K562 (cell line): ENCODE results near the gene ODAM.

Source experiments
- BHLHE40 ChIP-seq: IDR thresholded peaks from 2 replicates; pipeline ENCODE4 v1.6.1; 2011; ENCODE audit warnings: low read length, improper control_type of control experiment
- MED1 ChIP-seq: sonication (generic); formaldehyde crosslinking; IDR thresholded peaks from 2 replicates; pipeline ENCODE4 v1.8.1; 2023; ENCODE audit warnings: missing genetic modification reagents, borderline replicate concordance
- SIRT6 ChIP-seq: IDR thresholded peaks from one replicate; pipeline ENCODE4 v1.6.1; 2012; ENCODE audit warnings: low read depth, mild to moderate bottlenecking, control low read depth, inconsistent platforms, low read length, moderate library complexity
- ZNF253 ChIP-seq: fragments of 250-450 bp; sonication (Bioruptor Pico); conservative IDR thresholded peaks from 2 replicates; pipeline ENCODE4 v1.6.1; 2021; ENCODE audit warnings: mild to moderate bottlenecking
- TF ChIP-seq, protein P1 (sequence below), 3 experiments: IDR thresholded peaks in 2 of 3; conservative IDR thresholded peaks in 1 of 3; 2 replicates each; pipeline ENCODE4 v1.5.1; 2011 to 2012; ENCODE audit warnings: low read length in 3 of 3, mild to moderate bottlenecking in 3 of 3, control low read depth in 2 of 3, improper control_type of control experiment in 1 of 3, inconsistent platforms in 1 of 3, low read depth in 1 of 3, mixed read lengths in 1 of 3, moderate library complexity in 1 of 3; ENCODE audit not compliant: insufficient read depth in 2 of 3
- TF ChIP-seq, protein P2 (sequence below): fragments of 200-600 bp; sonication (generic); IDR thresholded peaks from one replicate; pipeline ENCODE4 v1.6.1; 2012; ENCODE audit warnings: mild to moderate bottlenecking, low read depth, low read length, inconsistent platforms

GRCh38 chr4:70191647-70192046, 3.9 kb upstream of the ODAM start:
- TF ChIP-seq ZNF253 (CRISPR knock-in tag) (no peak), SIRT6 (no peak), BHLHE40 (no peak), MED1 (no peak)
- TF ChIP-seq, protein P1, sequence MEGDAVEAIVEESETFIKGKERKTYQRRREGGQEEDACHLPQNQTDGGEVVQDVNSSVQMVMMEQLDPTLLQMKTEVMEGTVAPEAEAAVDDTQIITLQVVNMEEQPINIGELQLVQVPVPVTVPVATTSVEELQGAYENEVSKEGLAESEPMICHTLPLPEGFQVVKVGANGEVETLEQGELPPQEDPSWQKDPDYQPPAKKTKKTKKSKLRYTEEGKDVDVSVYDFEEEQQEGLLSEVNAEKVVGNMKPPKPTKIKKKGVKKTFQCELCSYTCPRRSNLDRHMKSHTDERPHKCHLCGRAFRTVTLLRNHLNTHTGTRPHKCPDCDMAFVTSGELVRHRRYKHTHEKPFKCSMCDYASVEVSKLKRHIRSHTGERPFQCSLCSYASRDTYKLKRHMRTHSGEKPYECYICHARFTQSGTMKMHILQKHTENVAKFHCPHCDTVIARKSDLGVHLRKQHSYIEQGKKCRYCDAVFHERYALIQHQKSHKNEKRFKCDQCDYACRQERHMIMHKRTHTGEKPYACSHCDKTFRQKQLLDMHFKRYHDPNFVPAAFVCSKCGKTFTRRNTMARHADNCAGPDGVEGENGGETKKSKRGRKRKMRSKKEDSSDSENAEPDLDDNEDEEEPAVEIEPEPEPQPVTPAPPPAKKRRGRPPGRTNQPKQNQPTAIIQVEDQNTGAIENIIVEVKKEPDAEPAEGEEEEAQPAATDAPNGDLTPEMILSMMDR (IDR thresholded peaks at IDR 0.05 in 2 of 3, conservative IDR thresholded peaks at IDR 0.05 in 1 of 3; ENCODE audit: insufficient read depth in 2 of 3, low read depth in 1 of 3, low read length in 3 of 3): no peak
- TF ChIP-seq, protein P2, sequence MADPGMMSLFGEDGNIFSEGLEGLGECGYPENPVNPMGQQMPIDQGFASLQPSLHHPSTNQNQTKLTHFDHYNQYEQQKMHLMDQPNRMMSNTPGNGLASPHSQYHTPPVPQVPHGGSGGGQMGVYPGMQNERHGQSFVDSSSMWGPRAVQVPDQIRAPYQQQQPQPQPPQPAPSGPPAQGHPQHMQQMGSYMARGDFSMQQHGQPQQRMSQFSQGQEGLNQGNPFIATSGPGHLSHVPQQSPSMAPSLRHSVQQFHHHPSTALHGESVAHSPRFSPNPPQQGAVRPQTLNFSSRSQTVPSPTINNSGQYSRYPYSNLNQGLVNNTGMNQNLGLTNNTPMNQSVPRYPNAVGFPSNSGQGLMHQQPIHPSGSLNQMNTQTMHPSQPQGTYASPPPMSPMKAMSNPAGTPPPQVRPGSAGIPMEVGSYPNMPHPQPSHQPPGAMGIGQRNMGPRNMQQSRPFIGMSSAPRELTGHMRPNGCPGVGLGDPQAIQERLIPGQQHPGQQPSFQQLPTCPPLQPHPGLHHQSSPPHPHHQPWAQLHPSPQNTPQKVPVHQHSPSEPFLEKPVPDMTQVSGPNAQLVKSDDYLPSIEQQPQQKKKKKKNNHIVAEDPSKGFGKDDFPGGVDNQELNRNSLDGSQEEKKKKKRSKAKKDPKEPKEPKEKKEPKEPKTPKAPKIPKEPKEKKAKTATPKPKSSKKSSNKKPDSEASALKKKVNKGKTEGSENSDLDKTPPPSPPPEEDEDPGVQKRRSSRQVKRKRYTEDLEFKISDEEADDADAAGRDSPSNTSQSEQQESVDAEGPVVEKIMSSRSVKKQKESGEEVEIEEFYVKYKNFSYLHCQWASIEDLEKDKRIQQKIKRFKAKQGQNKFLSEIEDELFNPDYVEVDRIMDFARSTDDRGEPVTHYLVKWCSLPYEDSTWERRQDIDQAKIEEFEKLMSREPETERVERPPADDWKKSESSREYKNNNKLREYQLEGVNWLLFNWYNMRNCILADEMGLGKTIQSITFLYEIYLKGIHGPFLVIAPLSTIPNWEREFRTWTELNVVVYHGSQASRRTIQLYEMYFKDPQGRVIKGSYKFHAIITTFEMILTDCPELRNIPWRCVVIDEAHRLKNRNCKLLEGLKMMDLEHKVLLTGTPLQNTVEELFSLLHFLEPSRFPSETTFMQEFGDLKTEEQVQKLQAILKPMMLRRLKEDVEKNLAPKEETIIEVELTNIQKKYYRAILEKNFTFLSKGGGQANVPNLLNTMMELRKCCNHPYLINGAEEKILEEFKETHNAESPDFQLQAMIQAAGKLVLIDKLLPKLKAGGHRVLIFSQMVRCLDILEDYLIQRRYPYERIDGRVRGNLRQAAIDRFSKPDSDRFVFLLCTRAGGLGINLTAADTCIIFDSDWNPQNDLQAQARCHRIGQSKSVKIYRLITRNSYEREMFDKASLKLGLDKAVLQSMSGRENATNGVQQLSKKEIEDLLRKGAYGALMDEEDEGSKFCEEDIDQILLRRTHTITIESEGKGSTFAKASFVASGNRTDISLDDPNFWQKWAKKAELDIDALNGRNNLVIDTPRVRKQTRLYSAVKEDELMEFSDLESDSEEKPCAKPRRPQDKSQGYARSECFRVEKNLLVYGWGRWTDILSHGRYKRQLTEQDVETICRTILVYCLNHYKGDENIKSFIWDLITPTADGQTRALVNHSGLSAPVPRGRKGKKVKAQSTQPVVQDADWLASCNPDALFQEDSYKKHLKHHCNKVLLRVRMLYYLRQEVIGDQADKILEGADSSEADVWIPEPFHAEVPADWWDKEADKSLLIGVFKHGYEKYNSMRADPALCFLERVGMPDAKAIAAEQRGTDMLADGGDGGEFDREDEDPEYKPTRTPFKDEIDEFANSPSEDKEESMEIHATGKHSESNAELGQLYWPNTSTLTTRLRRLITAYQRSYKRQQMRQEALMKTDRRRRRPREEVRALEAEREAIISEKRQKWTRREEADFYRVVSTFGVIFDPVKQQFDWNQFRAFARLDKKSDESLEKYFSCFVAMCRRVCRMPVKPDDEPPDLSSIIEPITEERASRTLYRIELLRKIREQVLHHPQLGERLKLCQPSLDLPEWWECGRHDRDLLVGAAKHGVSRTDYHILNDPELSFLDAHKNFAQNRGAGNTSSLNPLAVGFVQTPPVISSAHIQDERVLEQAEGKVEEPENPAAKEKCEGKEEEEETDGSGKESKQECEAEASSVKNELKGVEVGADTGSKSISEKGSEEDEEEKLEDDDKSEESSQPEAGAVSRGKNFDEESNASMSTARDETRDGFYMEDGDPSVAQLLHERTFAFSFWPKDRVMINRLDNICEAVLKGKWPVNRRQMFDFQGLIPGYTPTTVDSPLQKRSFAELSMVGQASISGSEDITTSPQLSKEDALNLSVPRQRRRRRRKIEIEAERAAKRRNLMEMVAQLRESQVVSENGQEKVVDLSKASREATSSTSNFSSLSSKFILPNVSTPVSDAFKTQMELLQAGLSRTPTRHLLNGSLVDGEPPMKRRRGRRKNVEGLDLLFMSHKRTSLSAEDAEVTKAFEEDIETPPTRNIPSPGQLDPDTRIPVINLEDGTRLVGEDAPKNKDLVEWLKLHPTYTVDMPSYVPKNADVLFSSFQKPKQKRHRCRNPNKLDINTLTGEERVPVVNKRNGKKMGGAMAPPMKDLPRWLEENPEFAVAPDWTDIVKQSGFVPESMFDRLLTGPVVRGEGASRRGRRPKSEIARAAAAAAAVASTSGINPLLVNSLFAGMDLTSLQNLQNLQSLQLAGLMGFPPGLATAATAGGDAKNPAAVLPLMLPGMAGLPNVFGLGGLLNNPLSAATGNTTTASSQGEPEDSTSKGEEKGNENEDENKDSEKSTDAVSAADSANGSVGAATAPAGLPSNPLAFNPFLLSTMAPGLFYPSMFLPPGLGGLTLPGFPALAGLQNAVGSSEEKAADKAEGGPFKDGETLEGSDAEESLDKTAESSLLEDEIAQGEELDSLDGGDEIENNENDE: no peak
